ENCODE data around the gene IL4. TPM values are rescaled to one million over a fixed set of nuclear protein-coding genes. Genes with fewer than 3 reads are reported as not detected.
"Not testable (repeated sequence)": the region's sequence is repeated elsewhere in the genome, so short reads cannot be mapped to it uniquely, and the experiment has no call there.

Gene IL4
- total RNA-seq = 12.7 and 12.8 TPM in 2 replicates

- intact Hi-C loops (cut with micrococcal nuclease) = no loop called here
These were observed at the start of gene IL4 for GRCh38 chr5:132673939-132674630. Gene IL4, plus strand, starts transcription at chr5:132673989. Its CDS starts 62 bp downstream, at chr5:132674051.

- intact Hi-C loops (cut with micrococcal nuclease) = no loop called here
These were observed 46.3 kb upstream of the IL4 start for GRCh38 chr5:132627470-132627869.

- intact Hi-C loops (cut with micrococcal nuclease) = loop anchor here (2.0 kb wide), 1 partner anchor 60 kb away; no protein-coding TSS in a partner anchor
These were observed 45.0 kb upstream of the IL4 start for GRCh38 chr5:132628814-132629213.

DNA sequence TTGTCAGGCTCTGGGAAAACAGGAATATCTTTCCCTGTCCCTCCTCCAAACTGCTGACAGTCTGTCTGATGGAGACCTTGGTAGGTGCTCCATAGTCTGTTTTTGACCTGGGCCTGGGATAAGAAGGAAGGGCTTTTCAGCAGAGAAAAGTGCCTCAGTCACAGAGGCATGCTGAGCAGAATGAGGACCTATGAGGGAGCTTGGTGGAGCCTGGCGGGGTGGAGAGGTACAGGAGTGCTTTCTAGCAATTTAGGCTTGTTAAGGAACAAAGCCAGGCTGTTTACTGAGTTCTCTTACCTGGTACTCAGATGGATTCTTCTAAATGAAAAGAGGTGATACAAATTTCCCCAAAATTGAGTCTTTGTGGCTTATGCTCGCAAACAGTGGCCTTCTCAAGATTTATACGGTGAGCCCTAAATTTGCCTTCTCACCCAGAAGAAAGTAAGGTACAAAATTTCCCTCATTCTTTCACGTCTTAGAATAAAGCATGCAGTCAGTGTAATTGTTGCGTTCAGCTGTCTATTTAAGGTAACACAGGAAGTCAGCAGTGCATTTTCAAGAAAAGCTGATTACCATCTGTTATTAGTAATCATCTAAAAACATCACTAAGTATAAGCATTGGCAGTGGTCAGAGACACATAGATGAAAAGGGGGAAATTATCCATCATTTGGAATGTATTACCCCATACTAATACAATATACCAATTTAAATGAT lies 44.4 kb upstream of the IL4 start:
- intact Hi-C loops (cut with micrococcal nuclease) = loop anchor here (2.0 kb wide), 1 partner anchor 59 kb away; no protein-coding TSS in a partner anchor

DNA sequence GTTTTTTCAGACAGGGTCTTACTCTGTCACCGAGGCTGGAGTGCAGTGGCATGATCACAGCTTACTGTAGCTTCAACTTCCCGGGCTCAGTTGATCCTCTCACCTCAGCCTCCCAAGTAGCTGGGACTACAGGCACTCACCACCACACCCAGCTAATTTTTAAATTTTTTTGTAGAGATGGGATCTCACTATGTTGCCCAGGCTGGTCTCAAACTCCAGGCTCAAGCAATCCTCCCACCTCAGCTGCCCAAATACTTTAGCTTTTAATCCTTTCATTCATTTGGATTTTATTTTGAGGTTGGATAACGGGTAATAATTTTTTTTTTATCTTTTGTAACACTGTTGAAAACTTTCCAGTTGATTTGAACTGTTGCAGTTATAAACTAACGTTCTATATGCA lies 40.2 kb upstream of the IL4 start:
- intact Hi-C loops (cut with micrococcal nuclease) = not testable (repeated sequence)

GRCh38 chr5:132635873-132636272 lies 37.9 kb upstream of the IL4 start:
- intact Hi-C loops (cut with micrococcal nuclease) = loop anchor here (1.0 to 5.0 kb wide), 11 partner anchors 20 to 1264 kb away; partner anchors contain the start of genes AFF4, KIF3A and RAPGEF6

DNA sequence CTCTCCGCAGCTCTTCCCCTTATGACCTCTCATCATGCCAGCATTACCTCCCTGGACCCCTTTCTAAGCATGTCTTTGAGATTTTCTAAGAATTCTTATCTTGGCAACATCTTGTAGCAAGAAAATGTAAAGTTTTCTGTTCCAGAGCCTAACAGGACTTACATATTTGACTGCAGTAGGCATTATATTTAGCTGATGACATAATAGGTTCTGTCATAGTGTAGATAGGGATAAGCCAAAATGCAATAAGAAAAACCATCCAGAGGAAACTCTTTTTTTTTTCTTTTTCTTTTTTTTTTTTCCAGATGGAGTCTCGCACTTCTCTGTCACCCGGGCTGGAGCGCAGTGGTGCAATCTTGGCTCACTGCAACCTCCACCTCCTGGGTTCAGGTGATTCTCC lies 36.5 kb upstream of the IL4 start:
- intact Hi-C loops (cut with micrococcal nuclease) = loop anchor here (2.0 to 5.0 kb wide), 5 partner anchors 110 to 1265 kb away; partner anchors contain the start of genes AFF4 and RAPGEF6

- intact Hi-C loops (cut with micrococcal nuclease) = loop anchor here (2.0 to 5.0 kb wide), 7 partner anchors 23 to 1267 kb away; partner anchors contain the start of genes GDF9, RAPGEF6 and UQCRQ
These were observed 34.1 kb upstream of the IL4 start for GRCh38 chr5:132639706-132640130.

DNA sequence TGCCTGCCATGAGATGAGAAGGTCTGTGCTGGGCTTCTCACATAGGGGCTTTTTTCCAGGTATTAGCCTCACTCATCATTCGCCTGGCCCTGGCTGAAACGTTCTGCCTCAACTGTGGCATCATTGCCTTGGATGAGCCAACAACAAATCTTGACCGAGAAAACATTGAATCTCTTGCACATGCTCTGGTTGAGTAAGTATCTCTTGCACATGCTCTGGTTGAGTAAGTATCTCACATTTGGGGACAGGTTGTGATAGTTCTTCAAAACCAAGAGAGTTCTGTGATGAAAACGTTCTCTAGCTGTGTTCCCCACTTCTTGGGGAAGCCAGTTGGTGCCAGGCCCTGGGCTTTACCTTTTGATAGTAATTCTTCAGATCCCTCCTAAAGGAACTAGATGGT lies 33.2 kb upstream of the IL4 start:
- intact Hi-C loops (cut with micrococcal nuclease) = loop anchor here (1.0 to 2.0 kb wide), 4 partner anchors 14 to 226 kb away; partner anchors contain the start of genes GDF9 and UQCRQ

DNA sequence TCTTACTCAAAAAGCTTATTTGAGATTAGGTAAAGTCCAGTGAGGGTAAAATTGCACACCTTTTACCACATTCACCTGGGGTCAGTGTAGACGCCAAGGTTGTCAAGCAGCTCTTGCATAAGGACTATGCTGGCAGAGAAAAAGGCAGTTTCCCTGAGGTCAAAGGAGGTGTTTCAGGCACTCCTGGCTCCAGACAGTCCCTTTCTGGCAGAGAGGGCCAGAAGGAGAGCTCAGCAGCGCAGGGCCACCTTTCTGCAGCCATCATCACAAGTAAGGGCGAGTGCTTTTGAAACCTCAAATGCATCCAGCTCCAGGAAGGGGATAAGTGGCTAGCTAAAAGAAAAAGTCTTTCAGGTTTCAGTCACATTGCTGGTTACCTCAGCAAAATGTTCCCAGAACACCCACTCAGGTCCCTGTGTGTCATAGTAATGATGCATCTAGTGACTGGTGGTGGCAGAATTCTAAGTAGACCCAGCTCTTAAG lies 32.5 kb upstream of the IL4 start:
- intact Hi-C loops (cut with micrococcal nuclease) = loop anchor here (1.0 to 2.0 kb wide), 4 partner anchors 13 to 226 kb away; partner anchors contain the start of genes GDF9 and UQCRQ

- intact Hi-C loops (cut with micrococcal nuclease) = loop anchor here (1.0 to 2.0 kb wide), 4 partner anchors 12 to 225 kb away; partner anchors contain the start of genes GDF9 and UQCRQ
These were observed 31.9 kb upstream of the IL4 start for GRCh38 chr5:132641841-132642240.

GRCh38 chr5:132644177-132644576 lies 29.6 kb upstream of the IL4 start:
- intact Hi-C loops (cut with micrococcal nuclease) = no loop called here

GRCh38 chr5:132646583-132647266 lies 27.1 kb upstream of the IL4 start:
- intact Hi-C loops (cut with micrococcal nuclease) = no loop called here

DNA sequence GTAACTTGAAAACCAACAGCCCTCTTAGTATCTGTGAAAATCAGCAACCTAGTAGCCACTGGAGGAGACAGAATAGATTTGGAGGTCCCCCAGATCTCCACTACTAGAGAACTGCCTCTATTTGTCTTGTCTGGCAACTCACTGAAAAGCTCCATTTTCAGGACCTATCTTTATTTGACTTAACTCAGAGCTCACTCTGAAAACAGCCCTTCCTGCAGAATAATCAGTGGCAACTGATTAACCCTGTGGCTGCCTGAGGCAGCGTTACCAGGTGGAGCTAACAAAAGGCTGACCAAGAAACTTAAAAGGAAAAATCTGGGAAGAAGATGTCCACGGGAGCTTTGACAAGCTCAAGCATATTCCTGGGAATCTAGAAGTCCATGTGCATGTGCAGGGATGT lies 26.3 kb upstream of the IL4 start:
- intact Hi-C loops (cut with micrococcal nuclease) = no loop called here

GRCh38 chr5:132648355-132648754 lies 25.4 kb upstream of the IL4 start:
- intact Hi-C loops (cut with micrococcal nuclease) = no loop called here

GRCh38 chr5:132651838-132652469 lies 21.8 kb upstream of the IL4 start:
- intact Hi-C loops (cut with micrococcal nuclease) = no loop called here

DNA sequence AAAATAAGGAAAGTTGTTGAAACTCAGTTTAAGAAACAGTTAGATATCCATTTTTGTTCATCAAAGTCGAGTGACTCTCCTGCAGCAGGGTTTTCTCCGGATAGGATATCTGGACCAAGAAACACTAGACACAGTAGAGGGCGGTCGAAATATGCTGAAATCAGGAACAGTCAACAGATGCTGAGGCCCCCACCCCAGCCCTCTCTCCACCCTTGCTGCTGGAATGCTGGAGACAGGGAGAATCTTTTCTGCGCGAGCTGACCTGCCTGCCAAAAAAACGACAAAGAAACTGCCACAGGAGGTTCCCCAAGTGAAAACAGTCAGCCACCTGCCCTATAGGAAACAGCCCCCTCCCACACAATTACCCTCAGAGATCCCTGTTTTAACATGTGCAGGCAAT lies 20.1 kb upstream of the IL4 start:
- intact Hi-C loops (cut with micrococcal nuclease) = loop anchor here (1.0 kb wide), 1 partner anchor 12 kb away; no protein-coding TSS in a partner anchor

DNA sequence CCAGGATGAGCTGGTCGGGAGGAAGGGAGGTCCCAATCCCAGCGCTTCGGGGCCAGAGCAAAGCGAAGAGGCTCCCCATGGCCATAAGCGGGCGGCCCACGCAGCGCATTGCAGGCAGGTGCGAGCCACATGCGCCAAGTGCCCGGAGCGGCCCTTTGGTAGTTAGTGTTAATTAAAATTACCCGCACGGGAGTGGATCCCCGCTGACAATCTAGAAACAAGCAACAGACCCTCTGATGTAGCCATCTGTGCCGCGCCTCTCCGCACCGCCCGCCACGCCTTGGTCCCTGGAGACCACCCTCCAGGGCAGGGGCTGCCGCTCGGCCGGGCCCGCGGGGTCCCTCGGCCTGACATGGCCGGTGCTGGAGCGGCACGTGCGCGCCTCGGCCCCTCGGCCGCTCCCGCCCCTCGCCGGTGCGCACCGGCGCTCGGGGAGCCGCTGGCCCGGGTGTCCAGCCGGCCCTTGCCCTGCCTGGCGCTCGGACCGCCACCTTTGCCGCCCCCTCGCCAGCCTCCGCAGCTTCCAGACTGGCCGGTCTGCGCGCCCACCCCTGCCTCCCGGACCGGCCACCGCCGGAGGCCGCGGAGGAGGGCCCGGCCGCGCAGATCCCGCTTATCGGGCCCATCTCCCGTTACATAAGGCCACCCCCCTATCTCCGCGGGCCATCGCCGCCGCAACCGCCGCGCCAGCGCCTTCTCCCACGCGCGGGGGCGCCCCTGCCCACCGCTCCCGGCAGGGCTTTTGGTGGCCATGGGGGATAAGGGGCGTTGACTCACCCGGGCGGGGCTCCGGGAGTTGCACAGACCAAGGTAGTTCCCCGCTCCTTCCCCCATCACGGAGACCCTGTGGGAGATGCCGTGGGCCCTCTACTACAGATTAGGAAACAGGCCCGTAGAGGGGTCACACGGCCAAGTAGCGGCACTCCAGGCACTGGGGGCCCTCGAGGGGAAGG lies 17.7 kb upstream of the IL4 start:
- intact Hi-C loops (cut with micrococcal nuclease) = loop anchor here (1.0 kb wide), 1 partner anchor 20 kb away; no protein-coding TSS in a partner anchor

- intact Hi-C loops (cut with micrococcal nuclease) = loop anchor here (1.0 kb wide), 1 partner anchor 21 kb away; no protein-coding TSS in a partner anchor
These were observed 16.9 kb upstream of the IL4 start for GRCh38 chr5:132656774-132657355.

Data from T-helper 1 cell treated with Interleukin-12 subunit alpha and Interleukin-12 subunit beta and Interleukin-4 antibody, amounts not matched to agents 30 ng/mL and 1 ng/mL, for 36 hours (primary cell).